Natural killer cell treated with Interleukin-12 subunit alpha and Interleukin-12 subunit beta and Interleukin-15 and Interleukin-18, amount 100 ng/mL, for 72 hours (primary cell): ENCODE measurements around the gene PTAFR. TPM values are rescaled to one million over a fixed set of nuclear protein-coding genes. Genes with fewer than 3 reads are reported as not detected.

Experiments
- ATAC-seq, 2 donors: fragments of 150-1000 bp; cut with Tn5 transposase in 1 of 2; sonication (Bioruptor Pico), chemical (Tn5 transposase) in 1 of 2; 2 replicates each; pipeline ENCODE4 v1.10.0; 2021
- DNase-seq: peaks from one replicate; pipeline ENCODE4 v3.0.0; 2022; ENCODE audit warnings: low spot score
- H3K27ac Mint-ChIP-seq, 2 donors: 1 replicate in 1 of 2; 2 replicates in 1 of 2; pipeline ENCODE4 v1.8.0; 2022; ENCODE audit warnings: mixed read lengths in 2 of 2, mild to moderate bottlenecking in 1 of 2, moderate library complexity in 1 of 2
- H3K27me3 Mint-ChIP-seq, 2 donors: 1 replicate in 1 of 2; 2 replicates in 1 of 2; pipeline ENCODE4 v1.8.0; 2022; ENCODE audit warnings: mixed read lengths in 2 of 2
- H3K36me3 Mint-ChIP-seq: one replicate; pipeline ENCODE4 v1.8.0; 2022; ENCODE audit warnings: mixed read lengths
- H3K4me1 Mint-ChIP-seq, 2 donors: 1 replicate in 1 of 2; 2 replicates in 1 of 2; pipeline ENCODE4 v1.8.0; 2022; ENCODE audit warnings: low read depth in 2 of 2, mixed read lengths in 2 of 2, mild to moderate bottlenecking in 1 of 2
- H3K4me3 Mint-ChIP-seq: one replicate; pipeline ENCODE4 v1.8.0; 2022; ENCODE audit warnings: mixed read lengths
- H3K9me3 Mint-ChIP-seq: 2 replicates; pipeline ENCODE4 v1.8.0; 2022; ENCODE audit warnings: mixed read lengths
- total RNA-seq, 2 donors: library from RNA; stranded (reverse); gene quantifications; one replicate each; pipeline ENCODE4 v1.2.3, GENCODE V29; 2022

The PTAFR gene
- total RNA-seq, 2 donors from 2014 or later, result 1.3 to 2.0 TPM

GRCh38 chr1:28193701-28194161, 17.2 kb upstream of the PTAFR start:
- peaks cover 17% of the 10 kb centered on the region for H3K36me3 Mint-ChIP-seq
- peak overlapping the region; percentile 0 to 38 for H3K27ac Mint-ChIP-seq
- no peak for DNase-seq
- no peaks in the 10 kb centered on the region for H3K9me3 Mint-ChIP-seq
- no peak overlapping the region for H3K4me3 Mint-ChIP-seq
- peaks cover 27 to 41% of the 10 kb centered on the region in 2 donors for H3K4me1 Mint-ChIP-seq
- peak in 1 of 2 donors; percentile 3 for ATAC-seq
- no peaks in the 10 kb centered on the region for H3K27me3 Mint-ChIP-seq

DNA sequence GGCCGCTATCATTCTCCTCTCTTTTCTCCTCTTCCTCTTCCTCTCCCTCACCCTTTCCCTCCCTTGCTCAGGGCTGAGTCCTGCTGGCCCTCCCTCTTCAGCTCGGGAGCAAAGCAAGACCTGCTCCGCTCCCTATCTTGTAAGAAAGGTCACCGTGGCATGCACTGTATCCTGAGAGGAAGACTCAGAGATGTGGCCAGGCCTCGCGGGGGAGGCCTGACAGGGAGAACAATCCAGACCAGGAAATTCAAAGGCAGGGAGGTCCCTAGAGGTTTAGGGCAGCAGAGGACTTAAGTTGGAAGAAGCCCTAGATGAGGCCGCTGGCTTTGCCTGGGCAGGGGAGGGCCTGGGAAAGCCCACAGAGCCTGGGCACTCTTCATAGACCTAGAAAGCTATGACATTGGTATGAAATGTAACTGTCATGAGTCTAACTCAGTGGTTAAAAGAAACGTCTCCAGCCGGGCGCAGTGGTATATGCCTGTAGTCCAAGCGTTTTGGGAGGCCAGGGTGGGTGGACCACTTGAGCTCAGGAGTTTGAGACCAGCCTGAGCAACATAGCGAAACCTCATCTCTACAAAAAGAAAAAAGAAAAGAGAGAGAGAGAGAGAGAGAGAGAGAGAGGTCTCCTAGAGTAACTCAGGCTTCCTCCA, 14.6 kb upstream of the PTAFR start:
- DNase-seq (no peak), ATAC-seq (no peak)
- peak overlapping the region in 1 of 2 donors; percentile 83 for H3K27ac Mint-ChIP-seq
- no peaks in the 10 kb centered on the region for H3K9me3 Mint-ChIP-seq
- peaks cover 8 to 24% of the 10 kb centered on the region in 2 donors for H3K4me1 Mint-ChIP-seq
- H3K36me3 Mint-ChIP-seq, result peaks cover 7% of the 10 kb centered on the region
- H3K27me3 Mint-ChIP-seq, result no peaks in the 10 kb centered on the region
- no peak overlapping the region for H3K4me3 Mint-ChIP-seq

DNA sequence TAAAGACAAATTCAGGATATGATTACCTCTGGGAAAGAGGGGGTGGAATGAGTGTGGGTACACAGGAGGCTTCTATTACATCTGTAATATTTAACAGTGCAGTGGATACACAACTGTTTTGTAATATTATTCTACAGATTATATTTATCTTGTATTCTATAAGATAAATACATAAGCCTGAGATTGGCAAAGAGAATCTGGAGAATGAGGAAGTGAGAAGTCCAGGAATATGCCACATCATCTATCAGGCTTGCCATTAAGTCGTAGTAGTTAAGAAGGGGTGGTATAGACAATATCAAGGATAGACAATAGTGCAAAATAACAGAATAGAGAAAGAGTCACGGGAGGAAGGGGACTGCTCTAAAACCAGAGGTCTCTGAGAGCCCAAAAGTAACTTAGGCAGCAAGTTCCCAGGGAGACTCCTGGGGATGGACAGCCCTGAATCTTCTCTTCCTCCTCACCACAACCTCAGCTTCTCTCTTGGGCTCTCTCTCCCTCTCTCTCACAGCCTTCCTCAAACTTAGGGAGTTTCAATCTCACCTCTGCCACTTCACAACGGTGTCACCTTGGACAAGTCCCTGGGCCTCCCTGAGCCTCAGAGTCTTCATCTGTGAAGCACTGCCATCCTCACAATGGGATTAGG, 14.0 kb upstream of the PTAFR start:
- Mint-ChIP-seq H3K27ac (peak overlapping the region in 1 of 2 donors; percentile 83), H3K36me3 (peaks cover 7% of the 10 kb centered on the region), H3K4me1 (peaks cover 8 to 24% of the 10 kb centered on the region in 2 donors), H3K9me3 (no peaks in the 10 kb centered on the region), H3K4me3 (no peak overlapping the region), H3K27me3 (no peaks in the 10 kb centered on the region)
- DNase-seq, result no peak
- ATAC-seq, result no peak

GRCh38 chr1:28185071-28185470, 8.6 kb upstream of the PTAFR start:
- Mint-ChIP-seq H3K27me3 (no peaks in the 10 kb centered on the region), H3K27ac (peak overlapping the region in 1 of 2 donors; percentile 11), H3K36me3 (no peaks in the 10 kb centered on the region), H3K4me1 (peaks cover 9 to 12% of the 10 kb centered on the region in 2 donors), H3K9me3 (no peaks in the 10 kb centered on the region), H3K4me3 (no peak overlapping the region)
- ATAC-seq (no peak), DNase-seq (no peak)

DNA sequence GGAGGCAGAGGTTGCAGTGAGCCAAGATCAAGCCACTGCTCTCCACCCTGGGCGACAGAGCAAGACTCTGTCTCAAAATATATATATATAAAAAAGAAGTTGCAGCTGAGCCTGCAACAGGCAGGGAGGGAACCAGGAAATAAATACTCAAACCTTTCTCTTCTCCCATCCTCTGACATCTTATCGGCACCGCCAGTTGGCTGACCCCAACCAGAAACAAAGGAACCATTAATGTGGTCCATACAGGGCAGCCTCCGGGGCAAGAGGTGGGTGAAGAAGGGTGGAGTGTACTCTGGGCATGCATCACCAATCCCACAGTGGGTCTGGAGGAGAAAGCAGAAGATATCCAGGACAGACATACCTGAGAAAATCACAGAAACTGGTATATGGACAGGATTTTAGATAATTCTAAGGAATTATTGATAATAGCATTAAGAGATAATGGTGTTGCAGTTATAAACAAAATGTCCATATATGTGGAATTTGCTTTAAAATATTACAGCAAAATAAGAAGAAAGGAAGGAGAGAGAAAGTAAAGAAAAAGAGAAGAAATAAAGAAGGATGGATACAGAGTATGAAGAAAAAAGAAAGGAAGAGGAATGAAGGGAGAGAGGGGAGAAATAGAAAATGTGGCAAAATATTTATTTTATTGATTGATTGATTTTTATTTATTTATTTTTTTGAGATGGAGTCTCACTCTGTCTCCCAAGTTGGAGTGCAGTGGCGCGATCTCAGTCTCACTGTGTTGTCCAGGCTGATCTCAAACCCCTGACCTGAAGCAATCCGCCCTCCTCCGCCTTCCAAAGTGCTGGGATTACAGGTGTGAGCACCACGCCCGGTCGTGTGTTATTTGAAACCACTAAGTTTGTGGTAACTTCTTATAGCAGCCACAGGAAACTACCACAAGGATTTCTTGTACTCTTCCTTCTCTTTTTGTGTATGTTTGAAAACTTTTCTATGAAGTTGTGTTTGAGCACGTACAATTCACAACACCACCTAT, 4.1 kb upstream of the PTAFR start:
- H3K4me3 Mint-ChIP-seq, result peak overlapping the region; percentile 8

DNA sequence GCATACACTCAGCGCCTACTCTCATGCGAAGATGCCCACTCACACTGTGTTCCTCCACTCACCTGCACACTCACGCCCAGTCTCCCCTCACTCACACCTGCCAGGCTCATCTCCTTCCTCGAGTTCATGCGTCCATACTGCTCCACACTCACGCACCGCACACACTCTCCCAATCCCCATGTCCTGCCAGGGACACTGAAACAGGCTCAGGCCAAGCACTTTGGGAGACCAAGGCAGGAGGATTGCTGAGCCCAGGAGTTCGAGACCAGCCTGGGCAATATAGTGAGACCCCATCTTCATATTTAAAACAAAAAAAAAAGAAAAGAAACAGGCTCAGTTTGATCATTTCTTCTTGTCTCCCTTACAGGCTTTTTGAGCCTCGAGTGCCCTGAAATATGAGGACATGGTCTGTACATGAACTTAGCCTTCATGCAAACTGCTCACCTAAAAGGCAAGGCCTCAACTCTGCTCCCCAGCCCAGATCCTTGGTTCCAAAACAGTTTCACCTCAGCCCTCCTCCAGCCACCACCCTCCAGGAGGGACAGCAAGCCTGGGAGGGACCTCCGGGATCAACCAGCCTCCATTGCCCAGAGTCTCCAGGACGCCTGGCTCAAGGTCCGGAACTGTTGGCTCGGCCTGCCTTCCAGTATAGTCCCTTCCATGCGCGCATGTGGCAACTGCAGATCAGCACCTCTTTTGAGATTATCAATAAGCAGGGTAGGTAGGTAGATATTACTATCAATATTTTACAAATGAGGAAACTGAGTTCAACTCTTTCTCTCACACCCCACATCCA, 2.4 kb upstream of the PTAFR start:
- Mint-ChIP-seq H3K36me3 (no peaks in the 10 kb centered on the region), H3K27ac (peak overlapping the region in 1 of 2 donors; percentile 74), H3K27me3 (peaks cover 8 to 12% of the 10 kb centered on the region in 2 donors), H3K4me3 (no peak overlapping the region), H3K4me1 (peaks cover 27 to 30% of the 10 kb centered on the region in 2 donors), H3K9me3 (no peaks in the 10 kb centered on the region)
- no peak for ATAC-seq
- no peak for DNase-seq

More for the DNA sequence above, 4.1 kb upstream of the PTAFR start:
- H3K4me1 Mint-ChIP-seq, result peaks cover 20 to 22% of the 10 kb centered on the region in 2 donors
- ATAC-seq (no peak), DNase-seq (no peak)
- peaks cover 8 to 12% of the 10 kb centered on the region in 2 donors for H3K27me3 Mint-ChIP-seq
- H3K27ac Mint-ChIP-seq, result peak overlapping the region in 1 of 2 donors; percentile 69
- H3K9me3 Mint-ChIP-seq, result no peaks in the 10 kb centered on the region
- no peaks in the 10 kb centered on the region for H3K36me3 Mint-ChIP-seq

DNA sequence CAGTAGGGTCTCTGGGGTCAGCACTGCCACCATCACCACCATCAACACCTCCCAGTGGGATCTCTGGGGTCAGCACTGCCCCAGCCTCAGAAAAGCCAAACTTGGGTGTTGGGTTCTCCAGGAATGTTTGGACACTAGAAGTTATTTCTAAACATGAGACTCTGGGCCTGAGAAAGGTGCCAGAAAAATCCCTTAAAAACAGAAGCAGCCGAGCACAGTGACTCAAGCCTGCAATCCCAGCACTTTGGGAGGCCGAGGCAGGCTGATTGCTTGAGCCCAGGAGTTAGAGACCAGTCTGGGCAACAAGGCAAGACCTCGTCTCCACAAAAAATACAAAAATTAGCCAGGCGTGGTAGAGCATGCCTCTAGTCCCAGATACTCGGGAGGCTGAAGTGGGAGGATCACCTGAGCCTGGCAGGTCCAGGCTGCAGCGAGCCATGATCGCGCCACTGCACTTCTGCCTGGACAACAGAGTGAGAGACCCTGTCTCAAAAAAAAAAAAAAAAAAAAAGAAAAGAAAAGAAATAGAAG, 470 bp downstream of the PTAFR start:
- Mint-ChIP-seq H3K9me3 (no peaks in the 10 kb centered on the region), H3K36me3 (no peaks in the 10 kb centered on the region), H3K4me3 (no peak overlapping the region), H3K27me3 (peaks cover 8 to 12% of the 10 kb centered on the region in 2 donors), H3K4me1 (peaks cover 47 to 54% of the 10 kb centered on the region in 2 donors), H3K27ac (peak overlapping the region in 1 of 2 donors; percentile 86)
- DNase-seq, result no peak
- no peak for ATAC-seq

GRCh38 chr1:28173980-28174297, 2.6 kb downstream of the PTAFR start:
- Mint-ChIP-seq H3K4me3 (peak overlapping the region; percentile 62), H3K9me3 (no peaks in the 10 kb centered on the region), H3K27me3 (peaks cover 8 to 12% of the 10 kb centered on the region in 2 donors), H3K36me3 (no peaks in the 10 kb centered on the region), H3K27ac (peak overlapping the region; percentile 56 to 86), H3K4me1 (peaks cover 56 to 59% of the 10 kb centered on the region in 2 donors)
- DNase-seq (no peak), ATAC-seq (no peak)

- peaks cover 8 to 9% of the 10 kb centered on the region in 2 donors for H3K27me3 Mint-ChIP-seq
- no peaks in the 10 kb centered on the region for H3K9me3 Mint-ChIP-seq
- no peak for ATAC-seq
- H3K36me3 Mint-ChIP-seq, result no peaks in the 10 kb centered on the region
- no peak for DNase-seq
- peaks cover 58 to 65% of the 10 kb centered on the region in 2 donors for H3K4me1 Mint-ChIP-seq
- peak overlapping the region; percentile 56 to 86 for H3K27ac Mint-ChIP-seq
- peak overlapping the region; percentile 73 for H3K4me3 Mint-ChIP-seq
Observed at GRCh38 chr1:28173151-28173979, 3.1 kb downstream of the PTAFR start.

GRCh38 chr1:28172713-28173150, 3.8 kb downstream of the PTAFR start:
- Mint-ChIP-seq H3K27me3 (peaks cover 8 to 9% of the 10 kb centered on the region in 2 donors), H3K9me3 (no peaks in the 10 kb centered on the region), H3K27ac (peak overlapping the region; percentile 63 to 86), H3K4me3 (peak overlapping the region; percentile 73), H3K4me1 (peaks cover 60 to 68% of the 10 kb centered on the region in 2 donors), H3K36me3 (no peaks in the 10 kb centered on the region)
- no peak for DNase-seq
- ATAC-seq, result peak; percentile 66

GRCh38 chr1:28171246-28171645, 5.2 kb downstream of the PTAFR start:
- Mint-ChIP-seq H3K27me3 (no peaks in the 10 kb centered on the region), H3K4me3 (peak overlapping the region; percentile 18), H3K4me1 (peaks cover 54 to 67% of the 10 kb centered on the region in 2 donors)

DNA sequence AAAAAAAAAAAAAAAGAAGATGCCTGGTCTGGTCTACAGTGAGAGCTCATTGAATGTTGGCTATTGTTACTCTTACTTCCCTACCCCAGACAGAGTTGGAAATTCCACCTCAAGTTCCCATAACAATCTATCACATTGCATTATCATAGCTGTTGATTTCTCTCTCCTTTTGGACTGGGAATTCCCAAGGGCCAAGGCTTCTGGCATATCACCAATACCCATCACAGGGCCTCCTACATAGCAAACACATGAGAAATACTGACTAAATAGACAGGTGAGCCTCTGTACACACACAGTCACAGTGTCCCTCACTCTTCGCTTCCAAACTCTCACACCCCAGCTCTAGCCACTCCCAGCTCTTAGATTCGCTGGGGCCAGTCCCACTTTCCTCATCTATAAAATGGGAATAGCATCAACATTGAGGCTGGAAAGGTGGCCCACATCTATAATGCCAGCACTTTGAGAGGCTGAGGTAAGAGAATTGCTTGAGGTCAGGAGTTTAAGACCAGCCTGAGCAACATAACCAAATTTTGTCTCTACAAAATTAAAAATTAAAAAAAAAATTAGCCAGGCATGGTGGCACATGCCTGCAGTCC, 6.4 kb downstream of the PTAFR start:
- Mint-ChIP-seq H3K27ac (peak overlapping the region; percentile 82 to 91), H3K4me1 (peaks cover 57 to 67% of the 10 kb centered on the region in 2 donors), H3K36me3 (no peaks in the 10 kb centered on the region), H3K4me3 (peak overlapping the region; percentile 63), H3K27me3 (no peaks in the 10 kb centered on the region), H3K9me3 (no peaks in the 10 kb centered on the region)
- ATAC-seq (no peak), DNase-seq (no peak)

More at GRCh38 chr1:28171246-28171645, 5.2 kb downstream of the PTAFR start:
- DNase-seq (no peak), ATAC-seq (no peak)
- no peaks in the 10 kb centered on the region for H3K9me3 Mint-ChIP-seq
- H3K27ac Mint-ChIP-seq, result peak overlapping the region; percentile 16 to 86
- H3K36me3 Mint-ChIP-seq, result no peaks in the 10 kb centered on the region
